ENCODE data around the gene PCDHGA3. TPM values are rescaled to one million over a fixed set of nuclear protein-coding genes. Genes with fewer than 3 reads are reported as not detected.

Gene PCDHGA3
- total RNA-seq, 1 donor from 2014 or later: 0.82 TPM

Other genes starting within 250 kb of the PCDHGA3 start
- gene PCDHB2, start 249.2 kb upstream of the PCDHGA3 start, total RNA-seq: 0.81 and 2.3 TPM in 2 replicates
- gene PCDHB3, start 243.4 kb upstream of the PCDHGA3 start, total RNA-seq: 0.32 and 1.2 TPM in 2 replicates
- under 0.01 and 0.25 TPM in 2 replicates for gene PCDHB4, start 222.0 kb upstream of the PCDHGA3 start, total RNA-seq
- 0.32 and 3.6 TPM in 2 replicates for gene PCDHB5, start 208.6 kb upstream of the PCDHGA3 start, total RNA-seq
- 0.25 TPM in 1 of 2 replicates, not detected in the other for gene PCDHB6, start 193.8 kb upstream of the PCDHGA3 start, total RNA-seq
- 0.16 and 1.5 TPM in 2 replicates for gene PCDHB7, start 171.2 kb upstream of the PCDHGA3 start, total RNA-seq
- gene PCDHB8, start 166.0 kb upstream of the PCDHGA3 start, total RNA-seq: 0.16 and 1.3 TPM in 2 replicates
- under 0.01 and 0.63 TPM in 2 replicates for gene PCDHB16, start 161.4 kb upstream of the PCDHGA3 start, total RNA-seq
- 0.16 and 0.31 TPM in 2 replicates for gene PCDHB9, start 156.7 kb upstream of the PCDHGA3 start, total RNA-seq
- 0.49 and 1.6 TPM in 2 replicates for gene PCDHB10, start 151.5 kb upstream of the PCDHGA3 start, total RNA-seq
- gene PCDHB11, start 144.2 kb upstream of the PCDHGA3 start, total RNA-seq: 0.16 and 0.69 TPM in 2 replicates
- gene PCDHB12, start 135.1 kb upstream of the PCDHGA3 start, total RNA-seq: 0.16 and 1.3 TPM in 2 replicates
- 0.32 and 3.3 TPM in 2 replicates for gene PCDHB13, start 129.9 kb upstream of the PCDHGA3 start, total RNA-seq
- gene PCDHB14, start 120.5 kb upstream of the PCDHGA3 start, total RNA-seq: 0.49 and 1.8 TPM in 2 replicates
- gene PCDHB15, start 98.4 kb upstream of the PCDHGA3 start, total RNA-seq: 0.32 and 1.2 TPM in 2 replicates
- 0.16 and 0.44 TPM in 2 replicates for gene SLC25A2, start 39.8 kb upstream of the PCDHGA3 start, total RNA-seq
- 53.3 and 79.0 TPM in 2 replicates for gene TAF7, start 23.0 kb upstream of the PCDHGA3 start, total RNA-seq
- 0.32 and 1.1 TPM in 2 replicates for gene PCDHGA1, start 13.3 kb upstream of the PCDHGA3 start, total RNA-seq
- gene PCDHGA2, start 5.1 kb upstream of the PCDHGA3 start, total RNA-seq: 0.81 and 1.9 TPM in 2 replicates
- 0.65 and 2.8 TPM in 2 replicates for gene PCDHGB1, start 6.3 kb downstream of the PCDHGA3 start, total RNA-seq
- gene PCDHGA4, start 11.2 kb downstream of the PCDHGA3 start, total RNA-seq: 1.3 and 6.1 TPM in 2 replicates
- 1.1 and 5.1 TPM in 2 replicates for gene PCDHGB2, start 16.2 kb downstream of the PCDHGA3 start, total RNA-seq
- gene PCDHGA5, start 20.3 kb downstream of the PCDHGA3 start, total RNA-seq: 0.49 and 2.0 TPM in 2 replicates
- 1.5 and 8.4 TPM in 2 replicates for gene PCDHGB3, start 26.4 kb downstream of the PCDHGA3 start, total RNA-seq
- gene PCDHGA6, start 30.1 kb downstream of the PCDHGA3 start, total RNA-seq: 1.5 and 4.1 TPM in 2 replicates
- 0.65 and 3.3 TPM in 2 replicates for gene PCDHGA7, start 38.9 kb downstream of the PCDHGA3 start, total RNA-seq
- gene PCDHGB4, start 43.9 kb downstream of the PCDHGA3 start, total RNA-seq: 8.3 and 20.1 TPM in 2 replicates
- gene PCDHGA8, start 48.8 kb downstream of the PCDHGA3 start, total RNA-seq: 0.65 and 3.0 TPM in 2 replicates
- 8.1 and 23.0 TPM in 2 replicates for gene PCDHGB5, start 54.1 kb downstream of the PCDHGA3 start, total RNA-seq
- 0.97 and 4.5 TPM in 2 replicates for gene PCDHGA9, start 58.9 kb downstream of the PCDHGA3 start, total RNA-seq
- gene PCDHGB6, start 64.2 kb downstream of the PCDHGA3 start, total RNA-seq: 1.6 and 3.9 TPM in 2 replicates
- 2.1 and 5.2 TPM in 2 replicates for gene PCDHGA10, start 69.2 kb downstream of the PCDHGA3 start, total RNA-seq
- 3.2 and 12.3 TPM in 2 replicates for gene PCDHGB7, start 73.8 kb downstream of the PCDHGA3 start, total RNA-seq
- 4.0 and 14.5 TPM in 2 replicates for gene PCDHGA11, start 77.2 kb downstream of the PCDHGA3 start, total RNA-seq
- gene PCDHGA12, start 86.7 kb downstream of the PCDHGA3 start, total RNA-seq: 1.8 and 6.2 TPM in 2 replicates
- gene PCDHGC3, start 132.1 kb downstream of the PCDHGA3 start, total RNA-seq: 6.5 and 22.3 TPM in 2 replicates
- gene PCDHGC4, start 141.2 kb downstream of the PCDHGA3 start, total RNA-seq: 0.49 and 2.8 TPM in 2 replicates
- 0.32 and 1.4 TPM in 2 replicates for gene PCDHGC5, start 145.3 kb downstream of the PCDHGA3 start, total RNA-seq